Brain pericyte (primary cell): ENCODE measurements around the gene ANKS4B.
"Not testable (repeated sequence)": the region's sequence is repeated elsewhere in the genome, so short reads cannot be mapped to it uniquely, and the experiment has no call there.

Source experiments
- DNase-seq: peaks from one replicate; pipeline ENCODE4 v3.0.0-alpha.2; 2012; ENCODE audit warnings: low read depth, low spot score

Gene ANKS4B

GRCh38 chr16:21218153-21218552, 15.3 kb upstream of the ANKS4B start:
- no peak for DNase-seq

DNA sequence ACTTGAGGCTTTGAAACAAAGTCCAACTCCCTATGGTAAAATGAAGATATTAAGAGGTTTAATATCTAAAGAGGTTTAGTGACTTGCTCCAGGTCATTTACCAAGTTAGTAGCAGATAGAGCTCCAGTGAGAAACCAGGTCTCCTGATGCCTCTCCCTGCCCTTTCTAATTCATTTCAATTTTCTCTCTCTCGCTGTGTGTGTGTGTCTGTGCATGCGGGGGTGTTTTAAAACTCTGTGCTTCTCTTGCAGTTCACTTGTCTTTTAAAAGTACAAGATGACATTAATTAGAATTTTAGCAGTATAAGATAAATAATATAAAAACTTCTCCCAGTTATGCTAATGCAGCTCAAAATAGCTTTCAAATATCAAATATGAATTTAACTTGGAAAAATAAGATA, 13.9 kb upstream of the ANKS4B start:
- DNase-seq: no peak

DNA sequence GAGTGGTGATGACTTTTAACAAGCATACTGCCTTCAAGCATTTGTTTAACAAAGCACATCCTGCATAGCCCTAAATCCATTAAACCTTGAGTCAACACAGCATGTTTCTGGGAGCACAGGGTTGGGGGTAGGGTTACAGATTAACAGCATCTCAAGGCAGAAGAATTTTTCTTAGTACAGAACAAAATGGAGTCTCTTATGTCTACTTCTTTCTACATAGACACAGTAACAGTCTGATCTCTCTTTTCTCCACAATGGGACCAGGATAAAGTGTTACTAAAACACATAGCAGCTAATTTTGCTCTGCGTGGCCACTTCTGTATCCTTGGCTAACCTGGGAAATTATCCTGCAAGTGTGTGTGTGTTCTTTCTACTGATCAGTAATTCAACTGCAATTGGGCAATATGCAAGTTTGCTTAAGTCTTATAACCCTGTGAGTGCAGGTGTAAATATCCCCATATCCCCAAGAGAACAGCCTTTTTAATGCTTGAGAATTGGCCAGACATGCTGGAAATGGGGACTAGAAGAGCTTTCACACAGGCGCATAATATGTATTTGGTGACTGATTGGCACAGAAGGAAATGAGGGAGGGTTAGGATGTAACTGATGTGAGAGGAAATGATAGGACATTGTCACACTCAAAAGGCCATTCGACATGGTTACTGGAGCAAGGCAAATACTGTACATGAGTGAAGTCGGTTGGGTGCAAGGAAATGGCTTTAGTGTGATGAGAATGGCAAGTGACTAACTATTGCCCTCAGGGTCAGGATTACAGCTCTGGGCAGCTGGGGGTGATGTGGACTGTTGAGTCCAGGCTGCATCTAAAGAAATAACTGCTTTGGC, 10.8 kb upstream of the ANKS4B start:
- DNase-seq: no peak

GRCh38 chr16:21223787-21224186, 9.7 kb upstream of the ANKS4B start:
- DNase-seq: no peak

DNA sequence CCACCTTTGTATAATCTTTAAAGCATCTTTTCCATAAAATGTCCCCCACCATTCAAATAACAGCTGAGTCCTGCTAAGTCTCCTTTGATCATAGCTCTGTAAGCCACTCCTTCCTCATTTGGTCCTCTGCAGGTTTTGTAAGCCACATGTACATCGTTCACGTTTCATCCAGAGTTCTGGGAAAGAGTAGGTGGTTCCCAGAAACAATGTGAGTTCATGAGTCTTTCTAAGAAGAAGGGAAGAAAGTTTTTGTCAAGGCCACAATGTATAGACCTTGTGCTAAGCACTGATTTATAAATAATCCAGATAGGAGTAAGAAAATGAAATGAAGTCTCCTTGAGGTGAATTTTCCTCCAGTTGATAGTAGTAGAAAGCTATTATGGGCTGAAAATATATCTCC, 8.7 kb upstream of the ANKS4B start:
- DNase-seq: no peak

DNA sequence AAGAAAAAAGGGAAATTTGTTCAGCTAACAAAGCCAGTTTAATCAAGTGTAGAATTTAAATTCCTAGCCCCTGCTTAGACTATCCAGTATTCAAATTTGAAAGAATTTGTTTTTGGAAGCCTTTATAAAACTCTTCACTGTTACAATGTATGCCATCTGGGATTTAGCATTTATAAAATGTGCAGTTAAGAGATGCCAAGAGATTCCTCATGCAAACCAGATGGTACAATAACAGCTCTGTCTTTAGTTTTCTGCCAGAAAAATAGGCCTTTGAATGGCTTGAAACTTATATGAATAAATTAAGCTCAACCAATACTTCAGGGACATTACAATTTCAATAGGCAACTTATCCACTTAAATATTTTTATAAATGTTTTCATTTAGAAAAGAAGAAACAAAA, 6.8 kb upstream of the ANKS4B start:
- no peak for DNase-seq

GRCh38 chr16:21227866-21228265, 5.6 kb upstream of the ANKS4B start:
- no peak for DNase-seq

DNA sequence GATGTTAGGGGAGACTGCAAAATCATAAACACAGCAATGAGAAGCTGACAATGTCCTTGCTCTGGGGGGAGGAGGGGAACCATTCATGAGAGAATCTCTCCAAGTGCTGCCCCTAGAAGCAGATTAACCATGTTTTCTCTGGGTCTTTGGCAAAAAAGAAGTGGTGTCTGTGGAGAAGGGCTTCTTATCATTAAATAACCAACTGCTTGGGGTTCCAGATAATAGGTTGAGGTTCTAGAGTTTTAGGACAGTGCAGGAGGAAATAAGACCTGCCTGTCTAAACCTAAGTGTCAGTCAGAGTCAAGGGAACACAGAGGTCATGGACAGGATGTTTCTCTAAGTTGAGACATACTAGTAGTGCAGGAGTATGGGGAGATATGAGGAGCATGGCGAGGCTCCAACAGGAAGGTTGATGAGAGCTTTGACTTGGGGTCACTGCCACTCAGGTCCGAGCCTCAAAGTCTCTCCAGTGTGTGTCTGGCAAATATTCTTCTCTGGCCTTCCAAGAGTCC, 5.1 kb upstream of the ANKS4B start:
- DNase-seq: no peak

DNA sequence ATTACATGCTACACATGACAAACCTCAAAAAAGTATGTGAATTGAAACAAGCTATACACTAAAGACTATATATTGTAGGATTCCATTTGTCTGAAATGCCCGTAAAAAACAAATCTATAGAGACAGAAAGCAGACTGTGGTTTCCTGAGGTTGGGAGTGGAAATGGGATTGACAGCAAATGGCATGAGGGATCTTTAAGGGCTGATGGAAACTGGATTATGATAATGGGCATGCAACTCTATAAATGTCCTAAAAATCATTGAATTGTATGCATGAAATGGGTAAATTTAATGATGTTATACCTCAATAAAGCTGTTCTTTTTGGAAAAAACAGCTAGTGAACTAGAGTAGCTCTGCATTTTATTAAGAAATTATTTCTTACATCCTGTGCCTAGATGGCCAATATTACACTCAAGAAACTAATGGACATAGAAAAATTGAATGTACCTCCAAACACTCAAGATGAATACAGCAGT, 416 bp upstream of the ANKS4B start:
- DNase-seq: no peak

DNA sequence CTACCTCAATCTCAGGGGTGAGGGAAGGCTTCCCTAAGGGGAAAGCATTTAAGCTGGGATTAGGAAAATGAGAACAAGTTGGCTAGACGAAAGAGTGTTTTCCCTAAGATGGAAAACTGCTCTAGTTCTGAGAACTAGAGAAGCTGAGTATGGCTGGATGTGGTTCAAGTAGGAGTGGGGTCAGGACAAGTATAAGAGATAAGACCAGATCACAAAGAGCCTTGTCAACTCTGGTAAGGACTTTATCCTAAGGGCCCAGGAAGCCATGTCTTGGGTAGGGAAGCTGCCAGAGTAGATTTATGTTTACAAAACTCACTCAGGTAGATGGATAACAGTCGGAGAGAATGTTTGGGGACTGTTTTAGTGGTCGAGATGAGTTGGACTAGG, 1.7 kb downstream of the ANKS4B start:
- DNase-seq: no peak

- no peak for DNase-seq
Measured at GRCh38 chr16:21236831-21237230, 3.3 kb downstream of the ANKS4B start.

DNA sequence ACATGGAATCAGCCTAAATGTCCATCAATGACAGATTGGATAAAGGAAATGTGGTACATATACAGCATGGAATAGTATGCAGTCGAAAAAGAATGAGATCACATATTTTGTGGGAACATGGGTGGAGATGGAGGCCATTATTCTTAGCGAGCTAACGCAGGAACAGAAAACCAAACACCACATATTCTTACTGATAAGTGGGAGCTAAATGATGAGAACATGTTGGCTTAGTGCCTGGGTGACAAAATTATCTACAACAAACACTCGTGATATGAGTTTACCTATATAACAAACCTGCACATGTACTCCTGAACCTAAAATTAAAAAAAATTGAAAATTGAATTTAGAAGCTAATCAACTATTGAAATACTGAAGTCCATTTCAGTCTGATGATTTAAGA, 6.1 kb downstream of the ANKS4B start:
- no peak for DNase-seq

DNA sequence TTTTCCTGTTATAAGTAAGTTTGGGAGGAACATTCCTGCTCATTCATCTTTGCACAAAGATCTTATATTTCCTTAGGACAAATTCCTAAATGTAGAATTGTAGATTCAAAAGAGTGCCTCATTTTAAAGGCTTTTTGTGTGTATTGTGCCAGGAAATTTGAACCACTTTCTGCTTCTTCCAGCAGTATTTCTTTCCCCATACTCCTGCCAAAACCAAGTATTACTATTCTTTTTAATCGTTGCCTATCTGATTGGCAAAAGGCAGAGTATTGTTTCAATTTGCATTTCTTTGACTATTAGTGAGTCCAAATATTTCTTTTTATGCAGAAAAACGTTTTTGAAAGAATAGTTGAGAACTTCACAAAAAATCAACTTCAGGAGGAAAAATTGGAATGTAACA, 9.3 kb downstream of the ANKS4B start:
- DNase-seq: no peak

- no peak for DNase-seq
Measured at GRCh38 chr16:21244518-21245215, 11.2 kb downstream of the ANKS4B start.

DNA sequence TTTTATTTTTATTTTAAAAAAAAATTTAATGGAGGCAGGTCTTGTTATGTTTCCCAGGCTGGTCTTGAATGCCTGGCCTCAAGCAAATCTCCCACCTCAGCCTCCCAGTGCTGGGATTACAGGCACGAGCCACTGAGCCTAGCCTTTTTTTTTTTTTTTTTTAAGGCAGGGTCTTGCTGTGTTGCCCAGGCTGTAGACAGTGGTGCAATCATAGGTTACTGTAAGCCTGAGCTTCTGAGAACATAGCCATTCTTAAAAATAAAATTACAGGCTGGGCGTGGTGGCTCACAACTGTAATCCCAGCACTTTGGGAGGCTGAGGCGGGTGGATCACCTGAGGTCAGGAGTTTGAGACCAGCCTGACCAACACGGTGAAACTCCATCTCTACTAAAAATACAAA, 14.7 kb downstream of the ANKS4B start:
- DNase-seq: not testable (repeated sequence)

- no peak for DNase-seq
Measured at GRCh38 chr16:21250072-21250923, 16.8 kb downstream of the ANKS4B start.

DNA sequence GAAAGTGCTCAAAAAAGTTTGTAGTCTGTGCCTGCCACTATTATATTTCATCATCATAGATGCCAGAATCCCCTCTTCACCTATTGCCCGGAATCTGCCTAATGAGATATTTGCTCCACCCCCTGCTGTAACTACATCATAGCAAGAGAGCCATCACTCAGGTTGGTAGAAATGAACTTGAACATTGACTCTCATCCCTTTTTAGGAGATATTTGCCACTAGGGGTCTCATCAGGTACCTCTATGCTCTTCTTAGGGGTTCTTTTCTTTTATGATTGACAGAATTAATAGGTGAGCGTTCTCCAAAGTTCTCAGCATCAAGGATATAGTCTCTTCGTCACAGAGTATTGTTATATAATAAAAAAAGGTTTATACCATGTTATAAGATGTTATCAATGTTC, 20.0 kb downstream of the ANKS4B start:
- DNase-seq: no peak

DNA sequence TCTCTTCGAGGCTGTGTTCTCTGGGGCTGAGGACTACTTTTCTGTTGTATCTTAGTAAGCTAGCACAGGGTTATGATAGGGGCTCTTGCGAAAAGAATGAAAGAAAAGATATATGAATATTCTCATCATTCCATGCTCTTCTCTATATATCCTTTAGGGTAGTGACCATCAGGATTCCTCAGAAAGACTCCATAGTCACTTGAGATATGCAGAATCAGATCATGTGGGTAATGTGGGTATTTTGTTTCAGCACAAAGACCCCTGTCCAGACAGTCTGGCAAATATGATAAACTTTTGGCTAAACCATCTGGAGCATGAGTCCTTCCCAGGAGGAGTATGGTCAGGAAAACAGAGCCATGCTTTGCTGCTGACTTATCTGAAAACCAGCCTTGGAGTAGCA, 23.1 kb downstream of the ANKS4B start:
- no peak for DNase-seq

DNA sequence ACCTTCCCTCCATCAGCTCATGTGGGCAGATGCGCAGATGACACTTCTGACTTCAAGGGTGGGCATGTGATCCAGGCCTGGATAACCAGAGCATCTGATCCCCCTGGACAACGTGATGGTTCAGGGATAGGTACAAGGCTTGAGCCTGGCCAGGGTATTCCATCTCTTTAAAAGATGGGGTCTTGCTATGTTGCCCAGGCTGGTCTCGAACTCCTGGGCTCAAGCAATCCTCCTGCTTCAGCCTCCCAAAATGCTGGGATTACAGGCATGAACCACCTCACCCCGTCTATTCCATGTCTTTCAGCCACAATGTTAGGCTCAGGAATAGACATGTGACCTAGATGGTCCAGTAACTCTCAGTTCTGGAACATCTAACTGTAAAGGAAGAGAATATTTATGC, 23.8 kb downstream of the ANKS4B start:
- no peak for DNase-seq

DNA sequence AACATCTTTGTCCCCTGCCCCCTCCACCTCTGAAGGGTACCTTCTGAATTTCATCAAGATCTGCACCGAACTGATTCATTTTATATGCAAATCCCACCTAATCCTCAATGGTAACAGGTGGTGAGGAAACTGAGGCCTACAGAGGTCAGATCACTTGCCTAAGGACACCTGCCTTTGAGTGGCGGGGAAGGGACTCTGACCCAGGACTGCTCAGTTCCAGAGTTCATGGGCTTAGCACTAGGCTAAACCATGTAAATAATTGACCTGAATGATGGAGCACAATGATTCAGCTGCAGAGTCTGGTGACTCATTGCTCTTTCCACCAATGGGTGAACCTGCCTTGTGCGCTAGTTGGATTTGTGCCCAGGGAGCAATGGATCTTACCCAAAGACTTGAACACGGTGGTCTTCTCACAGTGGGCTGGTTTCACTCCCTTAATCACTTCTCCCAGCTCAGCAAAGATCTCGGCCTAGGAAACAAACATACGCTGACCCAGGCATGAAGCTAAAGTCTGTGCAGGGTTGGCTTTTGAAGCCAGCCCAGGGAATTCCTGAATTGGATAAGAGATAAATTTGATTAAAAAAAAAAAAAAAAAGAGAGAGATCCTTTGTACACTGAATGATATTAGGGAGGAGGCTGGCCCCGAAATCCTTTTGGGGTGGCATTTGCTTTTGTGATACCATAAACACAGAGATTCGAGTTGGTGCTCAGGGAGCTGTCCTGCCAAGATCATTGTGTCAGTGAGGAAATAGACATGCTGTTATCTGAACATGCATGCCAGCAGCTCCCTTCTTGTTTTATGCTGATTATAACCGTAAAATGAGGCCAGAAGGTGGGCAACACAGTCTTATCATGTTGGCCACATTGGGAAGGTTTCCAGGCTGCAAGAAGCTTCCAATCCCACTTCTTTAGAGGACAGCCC, 27.6 kb downstream of the ANKS4B start:
- no peak for DNase-seq
